ENCODE data around the gene ST6GAL1.
A peak's percentile ranks its signal among the peaks of the same experiment; 100 is the strongest.
"Not testable (repeated sequence)": the region's sequence is repeated elsewhere in the genome, so short reads cannot be mapped to it uniquely, and the experiment has no call there.

ST6GAL1 gene

DNA sequence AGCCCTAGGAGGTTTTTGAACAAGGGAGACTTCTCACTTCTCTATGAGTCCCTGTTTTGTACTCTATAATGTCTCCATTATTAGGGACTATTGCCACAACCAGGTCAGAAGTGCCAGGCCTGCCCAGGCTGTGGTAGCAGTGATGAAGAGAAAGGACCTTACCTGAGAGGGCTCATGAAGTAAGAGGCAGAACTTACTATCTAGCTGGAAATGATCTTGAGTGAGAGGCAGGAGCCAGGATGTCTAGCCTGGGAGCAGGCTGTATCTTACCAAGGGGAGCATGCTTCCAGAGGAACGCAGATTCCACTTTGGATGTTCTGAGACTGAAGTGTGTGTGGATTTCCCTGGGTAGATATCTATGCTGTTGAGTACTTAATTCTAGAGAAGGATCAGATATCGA, 115.7 kb downstream of the ST6GAL1 start:
- no peak for DNase-seq (ENCODE audit: low read depth in 2 of 2)

DNA sequence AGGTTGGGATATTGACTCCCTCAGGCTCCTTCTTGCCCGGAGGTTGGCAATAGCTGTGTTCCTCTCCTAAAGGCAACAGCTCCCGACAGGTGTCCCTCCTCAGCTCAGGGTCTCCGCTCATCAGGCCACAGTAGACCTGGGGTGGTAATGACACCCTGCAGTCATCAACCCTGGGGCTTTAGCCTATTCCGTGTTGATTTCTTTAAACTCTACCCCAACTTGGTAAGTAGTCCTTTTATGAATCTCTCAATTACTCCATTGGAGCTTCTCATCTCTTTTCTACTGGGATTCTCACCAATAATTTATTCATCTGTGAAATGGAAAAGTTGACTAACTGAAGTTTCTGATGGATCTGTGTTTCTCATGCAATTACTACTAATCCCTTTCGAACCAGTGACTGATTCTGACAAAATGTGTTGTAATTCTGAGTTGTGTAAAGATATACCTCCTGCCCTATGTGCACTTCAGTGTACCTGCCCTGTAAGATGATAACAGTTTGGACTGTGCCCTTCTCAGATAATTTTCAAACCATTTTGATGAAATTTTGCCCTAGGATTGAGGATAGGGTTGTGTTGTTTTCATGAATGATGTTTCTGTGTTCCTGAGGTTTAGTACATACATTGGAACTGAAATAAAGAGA, 119.3 kb downstream of the ST6GAL1 start:
- DNase-seq (ENCODE audit: low read depth in 2 of 2) = no peak

DNA sequence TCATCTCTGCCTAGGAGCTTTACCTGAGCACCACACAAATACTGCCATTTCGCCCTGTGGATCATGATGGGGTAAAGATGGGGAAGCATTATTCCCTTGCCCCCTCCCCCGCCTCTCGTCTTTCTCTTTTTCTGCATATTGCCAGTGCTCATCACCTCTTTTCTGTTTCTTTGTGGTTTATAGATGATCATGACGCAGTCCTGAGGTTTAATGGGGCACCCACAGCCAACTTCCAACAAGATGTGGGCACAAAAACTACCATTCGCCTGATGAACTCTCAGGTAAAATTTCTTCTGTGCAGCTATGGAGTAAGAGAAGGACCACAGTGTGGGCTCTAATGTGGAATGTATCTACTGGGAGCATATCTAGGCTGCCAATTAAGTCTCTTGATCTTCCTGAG, 120.7 kb downstream of the ST6GAL1 start:
- no peak for DNase-seq (ENCODE audit: low read depth in 2 of 2)

DNA sequence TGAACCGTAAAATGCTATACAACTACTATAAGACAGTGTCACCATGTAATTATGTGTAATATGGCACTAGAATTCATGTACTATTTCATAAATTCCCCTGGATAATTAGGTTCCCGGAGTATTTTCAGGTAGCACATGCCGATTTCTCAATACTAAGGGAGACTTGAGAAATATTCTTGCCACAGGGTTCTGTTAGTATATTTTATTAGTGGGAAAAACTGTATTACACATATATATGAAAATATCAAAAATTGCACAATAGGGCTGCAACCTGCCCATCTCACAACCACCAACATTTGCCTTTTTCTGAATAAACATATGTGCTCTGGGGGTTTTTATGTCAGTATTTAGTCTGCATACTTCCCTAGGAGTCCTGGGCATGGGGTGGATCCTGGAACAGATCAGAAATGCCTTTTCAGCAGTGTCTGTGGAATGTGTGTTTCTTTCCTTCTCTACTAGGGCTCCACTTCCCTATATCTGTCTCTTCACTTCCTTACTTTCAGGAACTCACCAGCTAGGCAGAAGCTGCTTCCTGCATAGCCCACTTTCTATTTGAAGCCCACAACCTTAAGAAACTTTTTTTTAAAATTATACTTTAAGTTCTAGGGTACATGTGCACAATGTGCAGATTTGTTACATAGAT, 121.5 kb downstream of the ST6GAL1 start:
- DNase-seq (ENCODE audit: low read depth in 2 of 2) = no peak

DNA sequence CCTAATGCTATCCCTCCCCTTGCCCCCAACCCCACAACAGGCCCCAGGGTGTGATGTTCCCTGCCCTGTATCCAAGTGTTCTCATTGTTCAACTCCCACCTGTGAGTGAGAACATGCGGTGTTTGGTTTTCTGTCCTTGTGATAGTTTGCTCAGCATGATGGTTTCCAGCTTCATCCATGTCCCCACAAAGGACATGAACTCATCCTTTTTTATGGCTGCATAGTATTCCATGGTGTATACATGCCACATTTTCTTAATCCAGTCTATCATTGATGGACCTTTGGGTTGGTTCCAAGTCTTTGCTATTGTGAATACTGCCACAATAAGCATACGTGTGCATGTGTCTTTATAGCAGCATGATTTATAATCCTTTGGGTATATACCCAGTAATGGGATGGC, 122.1 kb downstream of the ST6GAL1 start:
- DNase-seq (ENCODE audit: low read depth in 2 of 2) = not testable (repeated sequence)

DNA sequence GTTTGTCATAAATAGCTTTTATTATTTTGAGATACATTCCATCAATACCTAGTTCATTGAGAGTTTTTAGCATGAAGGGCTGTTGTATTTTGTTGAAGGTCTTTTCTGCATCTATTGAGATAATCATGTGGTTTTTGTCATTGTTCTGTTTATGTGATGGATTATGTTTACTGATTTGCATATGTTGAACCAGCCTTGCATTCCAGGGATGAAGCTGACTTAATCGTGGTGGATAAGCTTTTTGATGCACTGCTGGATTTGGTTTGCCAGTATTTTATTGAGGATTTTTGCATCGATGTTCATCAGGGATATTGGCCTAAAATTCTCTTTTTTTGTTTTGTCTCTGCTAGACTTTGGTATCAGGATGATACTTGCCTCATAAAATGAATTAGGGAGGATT, 124.1 kb downstream of the ST6GAL1 start:
- DNase-seq (ENCODE audit: low read depth in 2 of 2) = not testable (repeated sequence)

DNA sequence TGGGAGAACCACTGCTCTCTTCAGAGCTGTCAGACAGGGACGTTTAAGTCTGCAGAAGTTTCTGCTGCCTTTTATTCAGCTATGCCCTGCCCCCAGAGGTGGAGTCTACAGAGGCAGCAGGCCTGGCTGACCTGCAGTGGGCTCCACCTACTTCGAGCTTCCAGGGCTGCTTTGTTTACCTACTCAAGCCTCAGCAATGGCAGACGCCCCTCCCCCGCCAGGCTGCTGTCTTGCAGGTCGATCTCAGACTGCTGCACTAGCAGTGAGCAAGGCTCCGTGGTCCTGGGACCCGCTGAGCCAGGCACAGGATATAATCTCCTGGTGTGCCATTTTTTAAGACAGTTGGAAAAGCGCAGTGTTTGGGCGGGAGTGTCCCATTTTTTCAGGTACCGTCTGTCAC, 127.5 kb downstream of the ST6GAL1 start:
- DNase-seq (ENCODE audit: low read depth in 2 of 2) = not testable (repeated sequence)

DNA sequence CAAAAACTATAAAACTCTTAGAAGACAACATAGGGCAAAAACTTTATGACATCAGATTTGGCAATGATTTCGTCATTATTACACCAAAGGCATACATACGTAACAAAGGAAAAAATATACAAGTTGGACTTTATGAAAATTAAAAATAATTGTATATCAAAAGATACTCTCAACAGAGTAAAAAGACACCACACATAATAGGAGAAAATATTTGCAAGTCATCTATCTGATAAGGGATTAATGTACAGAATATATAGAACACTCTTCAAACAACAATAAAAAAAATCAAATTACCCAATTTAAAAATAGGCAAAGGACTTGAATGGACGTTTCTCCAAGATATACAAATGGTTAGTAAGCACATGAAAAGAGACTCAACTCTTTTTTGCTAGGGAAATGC, 131.4 kb downstream of the ST6GAL1 start:
- no peak for DNase-seq (ENCODE audit: low read depth in 2 of 2)

DNA sequence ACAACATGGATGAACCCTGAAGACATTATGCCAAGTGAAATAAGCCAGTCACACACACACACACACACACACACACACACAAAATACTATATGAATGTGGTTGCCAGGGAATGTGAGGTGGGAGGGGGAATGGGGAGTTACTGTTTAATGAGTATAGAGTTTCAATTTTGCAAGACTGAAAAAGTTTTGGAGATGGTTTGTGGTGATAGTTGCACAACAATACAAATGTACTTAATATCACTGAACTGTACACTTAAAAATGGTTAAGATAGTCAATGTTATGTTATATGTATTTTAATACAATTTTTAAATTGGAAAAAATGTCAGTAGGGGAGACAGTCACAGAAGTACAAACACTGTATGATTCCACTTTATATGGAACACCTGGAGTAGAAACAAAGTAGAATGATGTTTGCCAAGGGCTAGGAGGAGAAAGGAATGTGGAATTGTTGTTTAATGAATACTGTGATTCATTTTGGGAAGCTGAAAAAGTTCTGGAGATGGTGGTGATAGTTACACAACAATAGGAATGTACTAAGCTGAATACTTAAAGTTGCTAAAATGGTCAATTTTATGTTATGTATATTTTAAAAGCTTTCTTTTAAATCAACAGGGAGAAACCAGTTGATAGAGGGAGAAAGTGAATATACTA, 132.3 kb downstream of the ST6GAL1 start:
- no peak for DNase-seq (ENCODE audit: low read depth in 2 of 2)

DNA sequence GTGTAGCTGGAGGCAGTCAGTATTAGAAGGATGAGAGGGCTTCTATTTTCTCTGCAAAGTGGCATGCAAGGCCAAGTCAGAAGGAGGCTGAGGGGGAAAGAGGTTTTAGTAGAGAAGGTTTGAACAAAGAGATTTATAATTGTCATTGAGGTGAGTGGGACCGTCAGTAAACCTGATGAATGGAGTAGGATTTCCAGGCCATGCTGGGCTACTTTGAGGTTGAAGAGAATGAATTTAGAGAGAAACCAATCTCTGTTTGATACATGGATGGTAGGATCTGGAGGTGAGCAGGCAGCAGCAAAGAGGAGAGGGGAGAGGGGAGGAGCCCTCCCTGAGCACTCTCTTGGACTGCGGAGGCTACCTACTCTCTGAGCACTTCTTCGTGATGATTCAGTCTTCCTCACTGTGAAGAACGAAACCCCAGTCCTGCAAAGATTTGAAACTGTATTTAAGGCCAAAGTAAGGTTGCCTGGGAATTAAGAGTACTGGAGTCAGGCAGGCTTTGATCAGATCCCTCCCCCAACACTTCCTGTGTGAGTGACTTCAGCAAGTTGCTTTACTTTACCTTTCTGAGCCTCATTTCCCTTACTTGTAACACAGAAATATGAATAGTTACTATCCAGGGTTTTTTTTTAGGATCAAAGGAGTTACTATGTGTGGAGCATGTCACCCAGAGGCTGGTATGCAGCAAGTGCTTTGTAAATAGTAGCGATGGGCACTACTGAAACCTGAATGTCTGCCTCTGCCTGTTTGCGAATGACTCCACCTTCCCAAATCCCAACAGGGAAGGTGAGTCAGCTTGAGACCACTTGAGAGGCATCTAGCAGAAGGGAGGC, 133.2 kb downstream of the ST6GAL1 start:
- DNase-seq (ENCODE audit: low read depth in 2 of 2) = no peak

DNA sequence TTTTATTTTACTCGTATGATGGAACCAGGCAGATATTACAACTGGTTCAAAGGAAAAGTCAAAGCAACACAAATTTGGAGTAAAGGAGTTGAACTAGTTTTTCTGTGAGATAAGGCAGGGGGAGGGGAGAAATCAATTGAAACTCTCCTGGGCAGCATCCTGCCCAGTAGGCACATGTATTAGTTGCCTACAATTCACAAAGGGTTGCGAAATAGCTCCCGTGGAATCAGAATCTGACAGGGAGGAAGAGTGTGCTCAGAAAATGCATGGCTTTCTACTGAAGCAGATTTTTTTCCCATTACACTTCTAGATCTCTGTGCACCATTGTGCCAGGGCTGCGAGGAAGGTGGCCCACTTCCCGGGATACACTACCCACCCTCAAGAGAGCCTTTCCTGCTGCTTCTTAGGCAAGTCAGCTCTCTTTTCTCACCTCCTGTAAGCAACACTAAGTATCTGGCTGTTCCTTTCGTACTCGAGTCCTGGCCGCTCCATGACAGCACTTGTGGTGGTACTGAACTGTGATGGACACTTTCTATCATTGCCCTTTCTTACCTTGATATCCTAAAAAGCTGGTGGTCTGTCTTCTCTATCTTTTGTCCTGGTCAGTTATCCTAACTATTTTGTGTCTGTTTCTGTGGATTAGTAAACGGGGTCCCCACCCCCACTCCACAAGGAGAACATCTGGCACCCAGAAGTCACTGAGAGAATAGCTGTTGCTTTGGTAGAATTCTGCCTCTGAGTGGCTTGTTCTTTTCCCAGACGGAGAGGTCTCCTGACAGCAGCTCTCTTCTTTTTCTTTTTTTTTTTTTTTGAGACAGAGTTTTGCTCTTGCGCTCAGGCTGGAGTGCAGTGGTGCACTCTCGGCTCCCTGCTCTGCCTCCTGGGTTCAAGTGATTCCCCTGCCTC, 134.1 kb downstream of the ST6GAL1 start:
- DNase-seq (ENCODE audit: low read depth in 2 of 2) = no peak

DNA sequence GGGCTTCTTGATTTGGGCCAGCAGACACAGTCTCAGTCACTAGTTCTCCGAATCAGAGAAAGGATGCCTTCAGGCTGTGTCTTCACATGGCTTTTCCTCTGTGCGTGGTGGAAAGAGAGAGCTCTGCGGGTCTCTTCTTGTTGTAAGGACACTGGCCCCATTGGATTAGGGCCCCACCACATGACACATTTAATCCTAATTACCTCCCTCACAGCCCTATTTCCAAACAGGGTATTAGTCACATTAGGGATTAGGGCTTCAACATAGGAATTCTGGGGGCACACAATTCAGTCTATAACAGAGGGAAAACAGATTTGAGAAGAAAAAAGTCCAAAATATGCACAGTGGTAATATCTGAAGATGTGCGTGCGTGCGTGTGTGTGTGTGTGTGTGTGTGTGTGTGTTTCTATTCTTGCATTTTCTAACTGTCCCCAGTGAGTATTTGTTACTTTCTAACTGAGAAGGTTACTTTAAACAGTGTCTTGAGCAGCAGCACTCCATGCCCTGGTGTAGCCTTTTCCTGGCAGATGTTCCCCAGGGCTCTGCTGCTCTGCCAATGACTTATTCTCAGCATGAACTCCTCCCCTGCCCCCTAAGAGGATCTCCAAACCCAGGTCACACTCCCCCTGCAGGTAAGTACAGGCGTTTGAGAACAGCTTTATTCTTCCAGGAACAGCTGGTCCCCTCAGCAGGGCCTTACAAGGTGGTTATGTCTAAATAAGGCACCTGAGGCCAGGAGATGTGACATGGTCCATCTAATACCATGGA, 136.1 kb downstream of the ST6GAL1 start:
- DNase-seq (ENCODE audit: low read depth in 2 of 2) = peak in 1 of 2 donors; percentile 32

DNA sequence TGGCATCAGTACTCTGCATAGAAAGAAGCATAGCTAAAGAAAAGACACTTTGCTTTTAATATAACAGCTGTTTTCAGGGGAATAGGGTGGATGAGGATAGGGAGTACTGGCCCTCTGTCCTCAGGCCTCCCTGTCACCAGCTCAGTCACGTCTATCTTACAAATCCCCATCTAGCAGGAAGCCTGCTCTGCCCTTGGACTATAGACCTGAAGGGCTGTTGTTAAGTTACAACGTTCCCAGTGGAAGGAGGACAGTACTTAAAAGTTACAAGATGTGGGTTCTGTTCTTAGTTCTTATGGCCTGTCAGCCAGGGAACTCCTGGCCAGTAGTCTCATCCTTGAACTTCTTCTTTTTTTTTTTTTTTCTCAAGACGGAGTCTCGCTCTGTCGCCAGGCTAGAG, 138.5 kb downstream of the ST6GAL1 start:
- no peak for DNase-seq (ENCODE audit: low read depth in 2 of 2)

DNA sequence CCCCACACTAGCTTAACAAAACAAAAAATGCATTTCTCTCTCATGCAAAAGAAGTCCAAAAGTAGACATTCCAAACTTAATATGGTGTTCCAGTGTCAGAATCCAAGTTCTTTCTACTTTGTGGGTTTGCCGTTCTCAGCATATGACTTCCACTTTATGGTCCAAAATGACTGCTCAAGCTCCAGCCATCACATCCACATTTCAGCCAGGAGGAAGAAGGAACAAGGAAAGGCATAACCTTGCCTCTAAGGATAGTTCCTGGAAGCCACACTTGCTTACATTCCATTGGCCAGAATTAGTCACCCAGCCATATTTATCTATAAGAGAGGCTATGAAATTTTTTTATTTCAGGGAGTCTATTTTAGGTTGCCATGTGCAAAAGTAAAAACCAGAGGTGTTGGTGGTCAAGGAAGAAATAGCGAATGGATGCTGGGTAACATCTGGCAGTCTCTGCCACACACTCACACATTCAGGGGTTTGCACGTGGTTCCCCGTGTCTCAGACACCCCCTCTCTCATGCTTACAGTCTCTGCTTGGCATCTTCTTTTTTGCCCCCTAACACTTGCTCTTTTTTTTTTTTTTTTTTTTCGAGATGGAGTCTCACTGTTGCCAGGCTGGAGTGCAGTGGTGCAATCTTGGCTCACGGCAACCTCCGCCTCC, 139.7 kb downstream of the ST6GAL1 start:
- DNase-seq (ENCODE audit: low read depth in 2 of 2) = no peak

DNA sequence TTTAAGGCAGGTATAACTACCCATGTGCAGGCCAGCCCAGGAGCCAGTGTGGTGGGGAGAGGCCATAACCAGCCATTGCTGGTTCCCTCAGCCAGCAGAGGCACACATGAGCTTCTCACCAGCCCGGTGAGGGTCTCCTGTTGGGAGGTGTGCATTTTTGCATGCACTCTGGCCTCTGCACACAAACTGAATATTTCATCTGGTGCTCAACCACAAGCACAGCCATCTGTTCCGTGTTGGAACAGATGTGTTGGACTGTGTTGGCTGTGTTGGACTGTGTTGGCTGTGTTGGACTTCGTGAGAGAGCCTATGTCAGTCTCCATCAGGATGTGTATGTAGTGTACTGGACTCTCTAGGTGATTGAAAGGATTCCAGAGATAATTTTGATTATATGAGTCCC, 141.8 kb downstream of the ST6GAL1 start:
- DNase-seq (ENCODE audit: low read depth in 2 of 2) = no peak

DNA sequence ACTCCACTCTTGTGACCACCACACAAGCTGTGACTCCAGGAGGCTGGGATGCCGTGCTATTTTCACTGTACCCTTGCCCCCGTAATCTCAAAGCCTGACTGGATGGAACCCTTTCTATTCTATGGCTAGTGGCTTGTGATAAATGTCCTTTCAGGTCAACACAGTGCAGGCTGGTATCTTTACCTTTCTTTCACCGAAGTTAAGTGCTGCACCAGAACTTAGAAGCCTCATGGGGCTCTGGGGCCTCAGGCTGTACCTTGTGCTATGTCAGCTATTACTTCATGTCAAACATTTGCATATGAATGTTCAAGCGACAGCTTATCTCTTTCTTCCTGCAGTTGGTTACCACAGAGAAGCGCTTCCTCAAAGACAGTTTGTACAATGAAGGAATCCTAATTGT, 142.2 kb downstream of the ST6GAL1 start:
- DNase-seq (ENCODE audit: low read depth in 2 of 2) = no peak

DNA sequence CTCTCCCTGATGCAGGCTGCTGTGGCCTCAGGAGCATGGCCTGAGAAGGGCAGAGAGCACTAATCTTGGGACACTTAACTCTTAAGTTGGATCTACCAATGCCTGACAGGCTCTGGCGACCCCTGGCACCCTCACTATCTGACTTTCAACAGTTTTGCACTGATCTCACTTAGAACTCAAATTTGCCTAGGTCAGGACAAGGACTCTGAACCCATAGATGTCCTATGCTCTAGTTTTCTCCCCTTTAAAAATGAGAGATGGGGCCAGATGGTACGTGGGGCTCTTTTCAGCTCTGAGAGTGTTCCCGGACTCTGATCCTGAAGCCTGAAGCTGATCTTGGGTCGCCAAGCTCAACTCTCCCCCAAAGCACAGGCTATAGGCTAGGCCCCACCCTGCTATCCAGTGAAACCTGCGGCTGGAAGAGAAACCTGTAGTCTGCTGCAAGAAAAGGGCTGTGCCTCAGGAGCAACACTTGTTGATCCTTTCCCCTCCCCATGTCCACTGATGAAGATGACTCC, 143.3 kb downstream of the ST6GAL1 start:
- no peak for DNase-seq (ENCODE audit: low read depth in 2 of 2)

DNA sequence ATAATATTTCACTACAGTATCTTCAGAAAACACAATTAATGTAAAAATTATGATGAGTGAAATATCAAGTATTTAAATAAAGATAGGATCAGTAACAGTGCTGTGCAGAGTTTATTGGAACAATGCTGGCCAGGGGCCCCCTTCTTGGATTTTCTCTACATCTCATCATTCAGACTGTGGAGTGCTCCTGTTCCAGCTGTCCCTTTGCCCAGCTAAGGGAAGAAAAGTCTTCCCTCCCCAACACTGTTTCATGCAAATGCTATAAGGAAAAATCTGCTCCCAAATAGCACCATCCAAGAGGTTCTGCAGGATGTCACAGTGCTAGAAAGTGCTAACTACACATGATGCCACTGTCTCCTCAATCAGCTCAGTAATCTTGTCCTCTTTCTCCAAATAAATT, 144.5 kb downstream of the ST6GAL1 start:
- DNase-seq (ENCODE audit: low read depth in 2 of 2) = no peak

DNA sequence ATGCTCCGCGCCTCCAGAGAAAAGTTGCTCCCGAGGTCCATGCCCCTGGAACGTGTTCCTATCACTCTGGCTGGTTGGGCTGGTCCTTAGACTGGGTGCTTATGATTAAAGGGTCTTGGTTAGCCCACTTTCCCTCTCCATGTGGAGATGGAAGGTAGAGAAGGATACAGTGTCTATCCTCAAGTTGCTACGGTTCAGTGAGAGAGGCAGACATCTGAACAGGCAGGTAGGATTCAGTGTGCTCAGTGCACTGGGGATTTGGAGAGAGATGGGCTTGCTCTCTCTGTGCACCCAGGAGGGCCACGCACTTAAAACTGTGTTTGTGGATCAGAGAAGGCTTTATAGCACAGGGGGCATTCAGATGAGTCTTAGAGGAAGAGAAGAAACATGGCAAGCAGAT, 146.0 kb downstream of the ST6GAL1 start:
- no peak for DNase-seq (ENCODE audit: low read depth in 2 of 2)

DNA sequence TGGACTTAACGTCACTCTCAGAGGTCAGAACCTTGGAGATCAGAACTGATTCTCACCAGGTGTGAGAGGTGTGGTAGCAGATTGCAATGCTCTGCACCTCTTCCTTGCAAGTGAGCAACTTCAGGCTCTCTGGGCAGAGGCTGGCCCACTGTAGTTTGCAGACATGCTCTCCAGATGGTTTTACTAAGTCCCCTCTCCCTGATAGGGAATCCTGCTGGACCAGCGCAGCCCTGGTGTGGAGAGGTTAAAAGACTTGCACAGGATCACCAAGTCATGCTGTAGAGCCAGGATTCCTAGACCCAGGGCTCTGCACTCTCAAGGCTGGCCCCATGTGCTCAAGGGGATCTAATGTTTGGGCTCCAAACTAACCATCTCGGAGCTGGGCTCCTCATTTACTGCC, 146.8 kb downstream of the ST6GAL1 start:
- DNase-seq (ENCODE audit: low read depth in 2 of 2) = no peak

Data from activated CD4-positive, alpha-beta T cell treated with anti-CD3 and anti-CD28 coated beads for 24 hours (primary cell).